Hepatocyte (in vitro differentiated cells): Measurements from ENCODE around the gene CLEC16A. TPM values are rescaled to one million over a fixed set of nuclear protein-coding genes. Genes with fewer than 3 reads are reported as not detected.

Experiments
- DNase-seq: peaks from one replicate; pipeline ENCODE4 v3.0.0-alpha.2; 2016; ENCODE audit warnings: low spot score
- H2AFZ ChIP-seq: fragments of 200-600 bp; sonication (generic); 2 replicates; pipeline ENCODE4 v1.6.0; 2016; ENCODE audit warnings: antibody characterized with exemption, mild to moderate bottlenecking
- H3K27ac ChIP-seq: fragments of 200-600 bp; sonication (generic); 2 replicates; pipeline ENCODE4 v1.5.1; 2016; ENCODE audit warnings: mild to moderate bottlenecking
- H3K27me3 ChIP-seq: fragments of 200-600 bp; sonication (generic); 2 replicates; pipeline ENCODE4 v1.6.1; 2016
- H3K36me3 ChIP-seq: fragments of 200-600 bp; sonication (generic); replicated peaks from 2 replicates; pipeline ENCODE4 v1.5.1; 2016; ENCODE audit warnings: low read depth; ENCODE audit not compliant: insufficient read depth
- H3K4me1 ChIP-seq: fragments of 200-600 bp; sonication (generic); 2 replicates; pipeline ENCODE4 v1.5.1; 2016; ENCODE audit warnings: mild to moderate bottlenecking, moderate library complexity; ENCODE audit not compliant: insufficient read depth
- H3K4me2 ChIP-seq: fragments of 200-600 bp; sonication (generic); 2 replicates; pipeline ENCODE4 v1.6.0; 2016
- H3K4me3 ChIP-seq: fragments of 200-600 bp; sonication (generic); 2 replicates; pipeline ENCODE4 v1.5.1; 2016; ENCODE audit warnings: mild to moderate bottlenecking
- H3K79me2 ChIP-seq: fragments of 200-600 bp; sonication (generic); 2 replicates; pipeline ENCODE4 v1.6.0; 2017; ENCODE audit warnings: mild to moderate bottlenecking
- H3K9me2 ChIP-seq: fragments of 200-600 bp; sonication (generic); replicated peaks from 2 replicates; pipeline ENCODE4 v1.6.0; 2017; ENCODE audit warnings: mild to moderate bottlenecking; ENCODE audit not compliant: insufficient read depth
- H3K9me3 ChIP-seq: fragments of 200-600 bp; sonication (generic); 2 replicates; pipeline ENCODE4 v1.5.1; 2016; ENCODE audit warnings: low read depth, mild to moderate bottlenecking
- H4K20me1 ChIP-seq: fragments of 200-600 bp; sonication (generic); 2 replicates; pipeline ENCODE4 v1.6.0; 2016; ENCODE audit warnings: mild to moderate bottlenecking; ENCODE audit not compliant: insufficient read depth, poor library complexity, severe bottlenecking
- CTCF ChIP-seq: fragments of 200-600 bp; sonication (generic); IDR thresholded peaks from 2 replicates; pipeline ENCODE4 v1.5.1; 2016; ENCODE audit warnings: antibody characterized with exemption, mild to moderate bottlenecking; ENCODE audit not compliant: poor library complexity
- EZH2 ChIP-seq: fragments of 200-600 bp; sonication (generic); IDR thresholded peaks from 2 replicates; pipeline ENCODE4 v1.6.1; 2016; ENCODE audit warnings: antibody characterized with exemption, mild to moderate bottlenecking, borderline replicate concordance
- EZH2phosphoT487 ChIP-seq: fragments of 200-600 bp; sonication (generic); IDR thresholded peaks from one replicate; pipeline ENCODE4 v1.6.1; 2018; ENCODE audit warnings: antibody characterized with exemption, mild to moderate bottlenecking, low read depth, moderate library complexity; ENCODE audit not compliant: unreplicated experiment, severe bottlenecking
- WGBS: methylation state at CpG from one replicate; pipeline ENCODE4 v1.1.6; 2016; ENCODE audit warnings: low lambda C conversion rate; ENCODE audit errors: missing lambda C conversion rate; 5-methylcytosine and 5-hydroxymethylcytosine counted together
- polyA plus RNA-seq: library from polyadenylated mRNA; unstranded; fragments of >200 nt; fragmentation: Nextera tagmentation; extraction: Ambion mirVana; gene quantifications from 2 replicates; pipeline ENCODE4 v1.2.1, GENCODE V29; 2016
- total RNA-seq: library from RNA; depleted of rRNA; stranded (reverse); fragments of >200 nt; gene quantifications from 2 replicates; pipeline ENCODE4 v1.2.3, GENCODE V29; 2014

The CLEC16A gene
- total and polyA plus RNA-seq, 2 experiments from 2014 or later = 22.3 to 22.6 TPM

- Histone ChIP-seq H3K4me3 (no peak overlapping the region), H3K79me2 (no peaks in the 10 kb centered on the region), H3K9me2 (no peaks in the 10 kb centered on the region), H3K36me3 (no peaks in the 10 kb centered on the region), H3K27me3 (no peaks in the 10 kb centered on the region), H3K4me2 (no peak overlapping the region), H3K9me3 (no peaks in the 10 kb centered on the region), H3K4me1 (peaks cover 8% of the 10 kb centered on the region), H3K27ac (no peak overlapping the region), H2AFZ (no peak overlapping the region), H4K20me1 (no peaks in the 10 kb centered on the region)
- WGBS = 96% methylated on average over 6 of the region's 6 CpGs
- no peak for DNase-seq
- TF ChIP-seq EZH2phosphoT487 (no peak), CTCF (no peak), EZH2 (no peak)
Observed at GRCh38 chr16:10988879-10989278, 44.5 kb downstream of the CLEC16A start.

GRCh38 chr16:10989559-10989958, 45.2 kb downstream of the CLEC16A start:
- no peaks in the 10 kb centered on the region for H3K36me3 ChIP-seq
- no peak overlapping the region for H3K4me3 ChIP-seq
- no peaks in the 10 kb centered on the region for H3K9me3 ChIP-seq
- no peak overlapping the region for H2AFZ ChIP-seq
- H3K4me1 ChIP-seq = peaks cover 8% of the 10 kb centered on the region
- H3K79me2 ChIP-seq = no peaks in the 10 kb centered on the region
- 63% methylated on average over 6 of the region's 6 CpGs for WGBS
- DNase-seq = no peak
- no peaks in the 10 kb centered on the region for H4K20me1 ChIP-seq
- H3K4me2 ChIP-seq = no peak overlapping the region
- TF ChIP-seq EZH2phosphoT487 (no peak), EZH2 (no peak), CTCF (no peak)
- no peaks in the 10 kb centered on the region for H3K9me2 ChIP-seq
- H3K27ac ChIP-seq = no peak overlapping the region
- no peaks in the 10 kb centered on the region for H3K27me3 ChIP-seq

GRCh38 chr16:10990378-10990777, 46.0 kb downstream of the CLEC16A start:
- Histone ChIP-seq H3K36me3 (no peaks in the 10 kb centered on the region), H3K4me2 (no peak overlapping the region), H3K27me3 (no peaks in the 10 kb centered on the region), H3K27ac (no peak overlapping the region), H2AFZ (no peak overlapping the region), H3K4me1 (peaks cover 8% of the 10 kb centered on the region), H4K20me1 (no peaks in the 10 kb centered on the region), H3K4me3 (no peak overlapping the region), H3K9me2 (no peaks in the 10 kb centered on the region), H3K79me2 (no peaks in the 10 kb centered on the region), H3K9me3 (no peaks in the 10 kb centered on the region)
- no peak for DNase-seq
- no peak for TF ChIP-seq CTCF
- TF ChIP-seq EZH2phosphoT487 = no peak
- no peak for TF ChIP-seq EZH2
- WGBS = 99% methylated on average over 5 of the region's 5 CpGs

- Histone ChIP-seq H3K4me2 (no peak overlapping the region), H3K27me3 (no peaks in the 10 kb centered on the region), H3K4me3 (no peak overlapping the region), H3K9me2 (no peaks in the 10 kb centered on the region), H4K20me1 (no peaks in the 10 kb centered on the region), H3K36me3 (no peaks in the 10 kb centered on the region), H3K4me1 (peaks cover 8% of the 10 kb centered on the region), H3K79me2 (no peaks in the 10 kb centered on the region), H3K27ac (peak overlapping the region; percentile 72), H2AFZ (no peak overlapping the region), H3K9me3 (no peaks in the 10 kb centered on the region)
- DNase-seq = no peak
- 65% methylated on average over 4 of the region's 4 CpGs for WGBS
- TF ChIP-seq EZH2 (no peak), EZH2phosphoT487 (no peak), CTCF (no peak)
Observed at GRCh38 chr16:10992112-10992511, 47.7 kb downstream of the CLEC16A start.
